Tongue (tissue), 2 donors: ENCODE data around the gene MAMDC2. TPM values are rescaled to one million over a fixed set of nuclear protein-coding genes. Genes with fewer than 3 reads are reported as not detected.

Experiments
- DNase-seq: peaks from one replicate; pipeline ENCODE4 v3.0.0-alpha.2; 2015
- total RNA-seq: library from RNA; depleted of rRNA; stranded (reverse); fragments of >200 nt; gene quantifications from one replicate; pipeline ENCODE4 v1.2.3, GENCODE V29; 2014

The MAMDC2 gene
- total RNA-seq, 1 donor from 2014 or later, result 21.5 TPM

DNA sequence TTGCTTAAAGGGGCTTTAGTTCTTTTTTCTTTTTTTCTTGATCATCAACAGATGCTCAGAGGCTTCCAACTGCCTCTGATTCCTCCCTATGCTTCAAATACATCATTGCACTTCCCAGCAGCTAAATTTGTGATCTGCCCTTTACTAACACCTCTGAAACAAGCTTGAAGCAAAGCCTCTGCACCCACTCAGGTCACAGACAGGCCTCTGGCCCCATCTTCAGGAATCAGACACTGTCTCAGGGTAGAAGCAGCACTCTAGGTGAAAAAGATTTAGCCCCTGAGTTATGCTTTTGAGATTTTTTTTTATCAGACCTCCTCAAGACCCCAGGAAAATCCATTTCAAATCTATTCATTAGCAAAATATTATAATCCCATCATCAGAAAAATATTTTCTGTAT is 91.5 kb downstream of the MAMDC2 start:
- DNase-seq, result peak; percentile 35

DNA sequence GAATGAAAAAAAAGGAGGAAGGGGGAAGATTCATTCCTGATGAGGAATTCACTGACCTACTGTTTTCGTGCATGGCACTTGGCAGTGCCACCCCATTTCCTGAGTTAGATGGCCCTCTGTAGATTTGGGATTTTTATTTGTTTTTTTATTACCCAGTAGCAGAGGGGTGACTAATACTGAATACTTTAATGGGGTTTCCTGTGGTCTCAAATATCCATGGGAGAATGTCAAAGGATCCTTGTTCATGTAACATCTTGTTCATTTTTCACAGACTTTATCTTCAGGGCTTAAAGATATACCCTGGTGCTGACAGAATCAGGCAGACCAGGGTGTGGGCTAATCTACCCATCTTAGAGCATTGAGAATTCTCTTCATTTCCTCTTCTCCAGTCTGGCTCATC is 93.0 kb downstream of the MAMDC2 start:
- no peak for DNase-seq

DNA sequence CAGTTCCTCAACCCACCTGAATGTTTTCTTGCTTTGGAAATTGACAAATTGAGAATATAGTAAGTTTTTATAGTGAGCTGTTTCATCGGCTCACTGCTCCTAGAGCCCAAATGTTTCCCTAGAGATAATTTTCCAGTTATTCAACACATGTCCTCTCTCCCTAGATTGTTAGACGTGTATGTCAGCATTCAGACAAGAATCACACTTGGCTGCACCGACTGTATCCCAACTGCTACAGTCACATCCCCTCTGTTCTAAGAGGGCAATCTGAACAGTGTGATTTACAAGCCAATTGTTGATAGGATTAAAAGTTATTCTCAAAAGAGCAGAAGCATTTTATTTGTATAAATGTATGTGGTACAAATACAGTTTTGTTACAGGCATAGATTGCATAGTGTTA is 93.9 kb downstream of the MAMDC2 start:
- no peak for DNase-seq

DNA sequence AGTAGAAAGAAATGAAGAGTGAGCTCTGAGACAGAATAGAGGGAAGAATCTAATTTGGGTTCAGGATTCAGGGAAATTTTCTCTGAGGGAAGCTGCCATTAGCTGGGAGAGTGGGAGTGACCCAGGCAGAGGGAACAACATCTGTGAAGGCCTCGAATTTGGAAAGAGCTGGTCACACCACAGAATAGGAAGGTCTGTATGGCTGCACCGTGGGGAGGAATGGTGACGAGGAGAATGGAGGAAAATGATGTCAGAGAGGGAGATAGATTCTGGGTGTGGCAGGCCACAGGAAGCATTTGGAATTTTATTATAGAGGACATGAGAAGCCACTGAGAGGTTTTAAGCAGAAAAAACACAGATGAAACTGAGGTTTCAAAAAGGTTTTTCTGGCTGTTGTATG is 98.5 kb downstream of the MAMDC2 start:
- no peak for DNase-seq

DNA sequence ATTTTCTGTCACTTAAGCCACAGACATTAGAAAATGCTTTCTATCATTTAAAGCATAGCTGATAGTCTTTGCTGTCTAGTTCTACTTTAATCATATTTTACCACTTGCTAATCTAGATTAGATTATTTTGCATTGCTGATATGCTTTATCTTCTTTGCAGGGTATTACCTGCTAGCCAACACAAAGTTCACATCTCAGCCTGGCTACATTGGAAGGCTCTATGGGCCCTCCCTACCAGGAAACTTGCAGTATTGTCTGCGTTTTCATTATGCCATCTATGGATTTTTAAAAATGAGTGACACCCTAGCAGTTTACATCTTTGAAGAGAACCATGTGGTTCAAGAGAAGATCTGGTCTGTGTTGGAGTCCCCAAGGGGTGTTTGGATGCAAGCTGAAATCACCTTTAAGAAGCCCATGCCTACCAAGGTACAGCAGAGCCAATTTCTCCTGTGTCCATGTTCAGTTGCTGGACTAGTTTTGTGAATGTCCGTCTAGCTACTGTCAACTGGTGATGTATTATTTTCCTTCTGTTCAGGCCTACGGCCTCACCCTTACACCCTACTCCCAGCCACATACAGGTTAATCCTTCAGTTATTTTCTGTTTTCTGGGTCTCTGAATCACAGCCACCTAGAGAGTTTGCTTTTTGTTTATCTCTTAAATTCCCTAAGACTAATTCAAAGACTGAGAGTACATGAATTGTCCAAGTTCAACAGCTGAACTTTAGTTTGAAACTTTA is 99.9 kb downstream of the MAMDC2 start:
- no peak for DNase-seq

DNA sequence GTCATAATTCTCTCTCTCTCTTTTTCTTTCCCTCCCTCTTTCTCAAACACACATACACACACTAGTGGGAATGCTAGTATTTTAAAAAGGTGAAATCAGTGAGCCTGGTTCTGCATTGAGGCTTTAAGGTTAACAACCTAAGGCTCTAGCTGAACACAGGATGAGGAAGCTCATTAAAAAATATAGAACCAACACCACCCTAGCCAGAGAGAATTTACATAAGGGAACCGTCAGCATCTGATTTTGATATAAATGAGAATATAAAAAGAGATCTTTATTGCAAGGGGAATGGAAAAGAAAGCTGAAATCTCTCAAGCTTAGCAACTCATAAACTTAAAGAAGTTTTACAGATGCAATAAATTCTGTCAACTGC is 100.5 kb downstream of the MAMDC2 start:
- no peak for DNase-seq

DNA sequence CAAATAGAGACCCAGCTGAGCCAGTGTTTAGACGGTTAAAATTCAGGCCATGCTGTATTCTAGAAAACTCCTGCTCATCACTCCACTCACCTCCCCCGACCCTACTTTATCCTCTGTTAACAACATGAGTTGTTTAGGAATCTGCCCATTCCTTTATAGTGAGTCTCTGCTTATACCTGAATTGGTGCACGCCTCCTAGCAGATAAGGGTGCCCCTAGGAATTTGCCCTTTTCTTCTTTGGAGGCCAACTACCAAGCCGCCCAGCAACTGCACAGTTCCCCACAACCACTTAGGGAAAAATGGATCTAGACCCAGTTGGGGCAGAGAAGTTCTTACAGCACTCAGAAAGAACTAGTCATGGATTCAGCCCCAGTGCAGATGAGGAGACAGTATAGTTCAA is 102.3 kb downstream of the MAMDC2 start:
- DNase-seq, result no peak

DNA sequence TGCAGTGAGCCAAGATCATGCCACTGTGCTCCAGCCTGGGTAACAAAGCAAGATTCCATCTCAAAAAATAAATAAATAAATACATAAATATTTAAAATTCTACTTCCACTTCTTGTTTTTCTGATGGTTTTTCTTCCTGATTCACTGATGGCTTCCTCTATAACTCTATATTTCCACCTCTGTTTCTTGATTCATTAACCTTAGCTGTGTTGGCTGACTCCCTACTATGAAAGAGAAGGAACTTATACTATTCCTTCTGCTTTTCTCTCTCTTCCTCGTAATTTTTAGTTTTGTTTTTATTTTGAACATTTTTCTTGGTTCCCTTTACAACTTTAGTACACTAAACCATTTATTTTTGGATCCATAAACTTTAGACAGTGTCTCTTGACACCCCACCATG is 103.5 kb downstream of the MAMDC2 start:
- no peak for DNase-seq

DNA sequence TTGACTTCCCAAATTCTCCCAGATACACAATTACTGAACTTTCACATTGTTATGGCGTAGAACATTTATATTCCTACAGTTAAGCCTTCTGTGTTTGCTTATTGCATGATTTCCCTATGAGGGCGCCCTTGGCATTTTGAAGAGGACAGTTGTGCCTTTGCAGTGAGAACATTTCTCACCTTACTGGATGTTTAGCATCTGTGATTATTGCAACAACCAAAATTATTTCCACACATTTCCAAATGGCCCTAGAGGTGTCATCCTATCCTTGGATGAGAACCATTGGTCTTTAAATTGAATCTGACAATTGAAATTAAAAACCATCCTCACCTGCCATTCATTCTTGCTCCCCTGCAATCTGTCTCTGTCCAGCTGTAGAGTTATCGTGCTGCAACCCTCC is 104.0 kb downstream of the MAMDC2 start:
- peak; percentile 54 for DNase-seq

DNA sequence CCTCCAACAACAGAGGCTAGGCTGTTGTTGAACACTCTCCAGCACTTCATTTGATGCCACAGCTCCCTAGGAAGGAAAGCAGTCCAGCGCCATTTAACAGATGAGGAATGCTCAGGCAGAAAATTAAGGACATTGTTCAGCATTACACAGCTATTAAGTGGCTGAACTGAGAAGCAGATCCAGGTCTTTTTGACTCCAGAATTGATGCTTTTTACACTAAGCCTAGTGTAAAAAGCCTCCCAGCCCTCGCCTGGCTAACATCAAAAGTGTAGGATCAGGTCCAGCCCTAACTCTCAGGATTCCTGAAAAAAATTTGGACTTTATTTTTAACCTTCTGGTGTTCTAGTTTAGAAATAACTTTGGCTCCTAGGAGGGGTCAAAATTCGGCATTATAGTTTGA is 108.7 kb downstream of the MAMDC2 start:
- DNase-seq, result peak; percentile 37

DNA sequence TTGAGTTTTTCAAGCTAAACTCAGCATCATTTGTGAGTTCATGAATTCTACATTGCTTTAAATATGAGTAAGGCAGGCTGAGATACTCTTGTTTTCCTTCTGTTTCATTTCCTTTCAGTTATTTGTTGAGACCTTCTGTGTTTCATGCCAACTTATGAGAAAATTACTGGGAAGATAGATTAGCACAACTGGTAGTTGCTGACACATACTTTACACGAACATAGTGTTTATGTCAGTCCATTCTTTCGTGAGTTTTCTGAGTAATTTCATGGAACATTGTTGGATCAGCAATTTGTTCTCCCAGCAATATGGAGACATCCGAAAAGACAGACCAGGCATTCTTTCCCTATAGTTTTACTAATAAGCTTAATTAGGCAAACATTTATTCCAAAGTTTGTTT is 113.1 kb downstream of the MAMDC2 start:
- DNase-seq, result peak; percentile 54

DNA sequence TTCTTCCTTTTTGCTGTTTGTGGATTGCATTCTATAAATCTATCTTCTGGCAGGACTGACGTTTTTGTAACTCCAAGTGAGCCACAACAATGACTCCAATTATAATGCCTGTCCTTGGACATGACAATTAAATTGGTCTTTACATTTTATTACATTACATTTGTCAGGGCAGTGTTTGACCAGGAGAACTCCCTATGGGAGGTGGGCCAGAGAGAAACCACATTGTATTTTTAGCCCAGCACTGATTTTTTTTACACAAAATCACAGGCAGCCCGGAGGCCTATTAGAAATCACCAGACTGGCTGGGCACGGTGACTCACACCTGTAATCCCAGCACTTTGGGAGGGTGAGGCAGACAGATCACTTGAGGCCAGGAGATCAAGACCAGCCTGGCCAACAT is 116.0 kb downstream of the MAMDC2 start:
- DNase-seq, result no peak

DNA sequence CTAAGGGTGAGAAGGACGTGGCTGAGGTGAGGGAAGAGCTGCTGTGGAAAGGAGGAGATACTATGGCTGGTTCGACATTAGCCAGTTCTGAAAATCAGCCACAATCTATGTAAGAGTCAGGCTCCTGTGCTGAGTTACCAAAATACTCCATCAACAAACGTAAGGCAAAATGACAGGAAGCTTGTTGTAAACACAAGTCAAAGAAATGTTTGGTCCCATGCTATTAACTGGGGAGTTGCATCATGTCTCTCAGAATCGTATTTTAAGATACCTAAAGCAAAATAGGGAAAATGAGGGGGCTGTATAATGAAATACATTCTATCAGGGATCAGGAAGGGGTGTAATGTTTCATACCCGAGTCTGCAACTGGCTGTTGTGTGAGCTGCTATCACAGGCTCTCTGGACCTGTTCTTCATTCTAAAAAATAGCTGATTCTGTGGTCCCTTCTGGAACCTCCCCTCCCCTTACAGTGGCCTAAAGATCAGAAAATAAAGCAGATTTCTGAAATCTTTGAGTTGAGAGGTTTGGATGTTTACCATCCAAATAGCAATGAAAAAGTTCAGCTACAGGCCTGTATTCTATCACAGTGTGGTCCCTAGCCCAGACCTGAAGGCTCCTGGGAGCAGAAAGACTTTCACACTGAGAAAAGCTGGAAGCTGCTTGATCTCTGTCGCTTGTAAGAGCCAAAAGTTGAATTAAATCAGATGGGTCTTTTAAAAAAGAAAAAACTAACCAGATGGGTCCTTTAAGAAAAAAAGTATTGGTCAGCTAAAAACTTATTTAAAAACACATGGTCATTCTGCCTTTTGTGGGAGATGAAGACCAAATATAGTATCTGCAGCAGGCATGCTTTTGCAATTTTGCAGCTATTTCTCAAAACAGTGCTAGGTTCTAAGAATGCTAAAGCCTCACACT is 117.3 kb downstream of the MAMDC2 start:
- peak; percentile 77 for DNase-seq

DNA sequence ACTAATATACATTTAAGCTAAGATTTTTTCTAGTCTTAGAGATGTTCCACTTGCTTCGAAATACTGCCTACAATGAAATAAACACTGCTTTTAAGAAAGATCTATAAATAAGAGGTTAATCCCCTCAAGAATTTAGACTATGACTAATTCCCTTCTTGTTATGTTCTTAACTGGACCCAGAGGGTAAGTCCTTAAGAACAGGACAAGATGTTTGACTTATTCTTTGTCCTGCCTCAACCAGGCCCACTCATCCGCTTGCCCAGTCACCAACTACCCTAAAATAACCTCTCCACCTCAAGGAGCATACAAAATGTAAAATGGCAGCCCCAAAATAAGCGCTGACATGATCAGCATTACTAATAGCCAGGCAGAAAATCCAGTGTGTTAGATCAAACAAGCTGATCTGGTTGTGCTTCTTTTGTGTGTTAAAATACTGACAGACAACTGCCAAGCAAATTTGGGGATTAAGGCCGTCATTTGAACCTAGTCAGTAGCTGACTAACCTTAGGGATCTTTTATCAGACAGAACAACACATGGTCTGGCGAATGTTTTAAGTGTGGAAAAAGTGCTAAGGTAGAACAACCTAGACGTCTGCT is 121.5 kb downstream of the MAMDC2 start:
- no peak for DNase-seq

DNA sequence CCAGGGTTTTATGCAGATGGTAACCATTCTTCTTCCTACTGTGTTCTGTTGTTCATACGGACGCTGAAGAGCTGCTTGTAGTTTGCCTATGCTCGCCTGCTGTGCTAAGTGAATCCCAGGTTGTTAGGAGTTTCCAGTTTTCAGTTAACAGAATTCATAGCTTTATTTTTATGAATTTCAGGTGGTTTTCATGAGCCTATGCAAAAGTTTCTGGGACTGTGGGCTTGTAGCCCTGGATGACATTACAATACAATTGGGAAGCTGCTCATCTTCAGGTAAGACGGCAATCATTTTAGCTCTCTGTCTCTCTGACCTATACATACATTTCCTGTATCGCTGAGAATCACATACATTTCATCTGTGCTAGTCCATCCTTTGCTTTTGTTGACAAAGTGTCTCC is 124.9 kb downstream of the MAMDC2 start:
- DNase-seq, result no peak

DNA sequence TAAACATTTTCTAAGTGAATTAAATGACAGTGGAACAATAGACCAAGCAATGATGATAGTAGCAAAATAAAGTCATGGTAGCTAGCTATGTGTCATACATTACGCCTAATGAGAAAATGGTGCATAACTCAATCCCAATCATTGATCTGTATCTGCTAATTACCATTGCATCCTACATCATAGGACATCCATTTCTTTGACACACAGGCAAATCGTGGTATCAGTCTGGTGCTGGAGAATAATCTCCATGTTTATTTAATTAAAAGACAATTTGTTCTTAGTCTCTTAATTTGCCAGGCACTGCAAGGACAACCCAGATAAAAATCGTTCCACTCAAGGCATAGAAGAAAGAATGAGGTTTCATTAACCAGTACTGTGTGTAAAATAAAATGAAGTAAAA is 125.6 kb downstream of the MAMDC2 start:
- no peak for DNase-seq

DNA sequence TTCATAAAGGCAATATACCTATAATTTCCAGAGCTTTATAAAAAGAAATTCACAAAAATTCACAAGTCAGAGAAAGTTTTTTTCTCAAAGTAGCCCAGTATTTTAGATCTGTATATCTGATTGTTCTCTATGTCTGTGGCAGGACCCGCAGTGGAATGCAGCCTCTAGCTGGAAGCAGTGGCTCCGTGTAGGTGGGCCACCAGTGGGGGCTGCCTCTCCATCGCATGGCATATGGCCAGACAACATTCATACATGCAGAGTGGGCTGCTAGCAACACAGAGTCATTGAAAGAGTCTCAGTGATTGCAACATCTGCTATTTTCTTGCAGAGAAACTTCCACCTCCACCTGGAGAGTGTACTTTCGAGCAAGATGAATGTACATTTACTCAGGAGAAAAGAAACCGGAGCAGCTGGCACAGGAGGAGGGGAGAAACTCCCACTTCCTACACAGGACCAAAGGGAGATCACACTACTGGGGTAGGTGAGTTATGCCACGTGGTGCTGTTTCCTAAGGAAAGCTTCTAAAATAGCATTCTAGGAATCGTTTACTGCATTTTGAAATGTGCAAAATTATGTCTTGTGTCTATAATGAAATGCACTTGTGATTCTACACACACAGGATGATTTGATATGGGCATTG is 126.6 kb downstream of the MAMDC2 start:
- no peak for DNase-seq

DNA sequence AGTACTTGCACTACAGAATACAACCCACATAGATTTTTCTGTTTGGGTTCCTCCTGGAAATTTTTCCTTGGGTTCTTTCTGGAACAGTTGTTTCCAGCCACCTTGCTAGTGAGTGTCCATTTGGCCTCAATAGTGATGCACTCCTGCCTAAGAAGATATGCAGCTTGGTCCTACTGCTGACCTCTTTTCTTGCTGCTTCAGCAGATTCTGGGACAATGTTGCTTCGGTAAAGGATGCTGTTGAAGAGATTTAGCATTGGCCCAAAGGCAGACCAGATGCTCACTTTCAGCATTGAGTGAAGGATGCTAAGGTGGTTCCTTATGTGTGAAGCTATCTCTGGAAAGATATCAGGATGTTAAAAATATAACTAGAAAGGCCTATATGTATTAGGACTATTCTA is 128.9 kb downstream of the MAMDC2 start:
- DNase-seq, result no peak

DNA sequence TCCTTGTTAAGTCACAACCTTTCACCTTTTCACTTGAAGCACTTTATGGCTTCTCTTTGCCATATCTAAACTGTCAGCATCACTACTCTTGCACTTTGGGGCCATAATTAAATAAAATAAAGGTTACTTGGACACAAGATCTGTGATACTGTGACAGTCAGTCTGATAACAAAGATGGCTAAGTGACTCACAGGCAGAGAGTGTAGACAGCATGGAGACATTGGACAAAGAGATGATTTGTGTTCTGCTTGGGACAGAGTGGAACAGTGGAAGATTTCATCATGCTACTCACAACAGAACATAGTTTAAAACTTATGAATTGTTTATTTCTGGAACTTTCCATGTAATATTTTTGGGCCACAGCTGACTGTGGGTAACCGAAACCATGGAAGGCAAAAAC is 133.5 kb downstream of the MAMDC2 start:
- no peak for DNase-seq

DNA sequence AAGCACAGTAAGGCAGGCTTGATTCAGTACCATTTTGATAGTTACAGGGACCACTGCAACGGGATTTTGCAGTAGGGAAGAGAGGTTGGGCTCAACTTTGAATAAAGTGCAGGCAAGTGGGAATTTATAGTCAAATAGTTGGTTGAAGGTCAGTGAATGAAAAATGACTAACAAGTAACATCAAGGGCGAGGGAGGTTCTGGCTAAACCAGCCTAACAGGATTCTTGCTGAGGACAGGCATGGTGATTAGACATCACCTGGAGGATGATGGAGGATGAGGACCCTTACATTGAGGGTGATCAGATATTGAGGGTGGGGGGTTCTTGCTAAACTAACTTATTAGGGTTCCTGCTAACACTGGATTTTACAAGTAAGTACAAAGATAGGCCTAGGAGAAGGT is 149.1 kb downstream of the MAMDC2 start:
- no peak for DNase-seq

DNA sequence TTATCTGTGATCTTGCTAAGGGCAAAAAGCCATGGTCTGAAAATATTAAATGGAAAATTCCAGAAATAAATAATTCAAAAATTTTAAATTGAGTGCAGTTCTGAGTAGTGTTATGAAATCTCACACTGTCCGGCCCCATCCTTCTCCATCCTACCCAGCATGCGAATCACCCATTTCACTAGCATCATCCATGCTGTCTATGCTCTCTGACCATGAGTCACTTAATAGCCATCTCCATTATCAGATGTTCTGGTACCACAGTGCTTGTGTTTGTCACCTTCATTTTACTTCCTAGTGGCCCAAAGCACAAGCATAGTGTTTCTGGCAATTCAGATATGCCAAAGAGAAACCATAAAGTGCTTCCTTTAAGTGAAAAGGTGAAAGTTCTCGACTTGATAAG is 151.8 kb downstream of the MAMDC2 start:
- DNase-seq, result no peak

DNA sequence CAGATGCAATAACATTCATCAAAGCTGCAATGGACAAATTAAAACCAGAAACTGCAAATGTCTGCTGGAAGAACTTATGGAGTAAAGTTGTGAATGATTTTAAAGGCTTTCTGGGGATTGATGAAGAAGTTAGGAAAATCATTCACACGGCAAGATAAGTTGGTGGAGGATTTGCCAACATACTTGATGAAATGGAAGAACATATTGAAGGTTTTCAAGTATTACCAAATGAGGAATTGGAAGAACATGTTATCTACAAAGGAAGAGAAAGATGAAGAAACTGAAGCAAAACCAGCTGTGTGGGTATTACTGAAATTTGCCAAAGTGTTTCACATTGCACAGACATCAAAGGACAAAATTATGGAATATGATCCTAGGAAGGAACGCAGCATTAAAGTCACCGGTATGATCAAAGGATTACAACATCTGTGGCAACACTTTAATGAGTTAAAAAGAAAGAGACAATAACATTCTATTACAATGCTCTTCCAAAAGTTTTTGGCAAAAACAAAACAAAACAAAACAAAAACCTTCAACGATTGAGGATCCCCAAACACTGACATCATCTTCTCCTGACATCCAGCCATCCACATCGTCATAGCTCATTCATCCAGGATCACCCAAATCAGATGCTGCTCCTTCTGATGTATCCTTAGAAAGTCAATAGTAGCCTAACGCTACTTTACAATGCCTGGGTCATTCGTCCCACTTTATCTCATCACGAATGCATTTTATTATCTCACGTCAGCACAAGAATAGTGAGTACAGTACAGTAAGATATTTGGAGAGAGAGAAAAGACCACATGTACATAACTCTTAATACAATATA is 153.8 kb downstream of the MAMDC2 start:
- DNase-seq, result no peak
